Activated T-cell treated with anti-CD3 and anti-CD28 coated beads for 1 hour (primary cell): ENCODE results near the gene ANAPC13.

Experiments
- DNase-seq: peaks from one replicate; pipeline ENCODE4 v3.0.0-alpha.2; 2020; ENCODE audit warnings: low read depth

Gene ANAPC13

GRCh38 chr3:134485718-134486576 is at the start of gene ANAPC13, which contains the start of gene CEP63:
Gene ANAPC13 (minus strand): TSS chr3:134485985. CDS start chr3:134482904, 3,081 bp downstream.
Gene CEP63 (plus strand): TSS chr3:134486057. CDS start chr3:134495321, 9,264 bp downstream.
- peak; percentile 80 for DNase-seq

- DNase-seq: no peak
Observed at GRCh38 chr3:134535186-134535970, 49.6 kb upstream of the ANAPC13 start.

GRCh38 chr3:134533493-134533892 is 47.7 kb upstream of the ANAPC13 start:
- no peak for DNase-seq

GRCh38 chr3:134527538-134528186 is 41.9 kb upstream of the ANAPC13 start:
- DNase-seq: no peak

GRCh38 chr3:134527037-134527436 is 41.3 kb upstream of the ANAPC13 start:
- no peak for DNase-seq

- DNase-seq: no peak
Observed at GRCh38 chr3:134526319-134526718, 40.5 kb upstream of the ANAPC13 start.

- DNase-seq: no peak
Observed at GRCh38 chr3:134525293-134525692, 39.5 kb upstream of the ANAPC13 start.

- DNase-seq: no peak
Observed at GRCh38 chr3:134522541-134522940, 36.8 kb upstream of the ANAPC13 start.

GRCh38 chr3:134517791-134518190 is 32.0 kb upstream of the ANAPC13 start:
- DNase-seq: no peak

- no peak for DNase-seq
Observed at GRCh38 chr3:134516905-134517304, 31.1 kb upstream of the ANAPC13 start.

GRCh38 chr3:134511500-134511899 is 25.7 kb upstream of the ANAPC13 start:
- no peak for DNase-seq

GRCh38 chr3:134505485-134505884 is 19.7 kb upstream of the ANAPC13 start:
- DNase-seq: no peak

- DNase-seq: no peak
Observed at GRCh38 chr3:134504132-134504531, 18.3 kb upstream of the ANAPC13 start.

- DNase-seq: no peak
Observed at GRCh38 chr3:134503266-134503665, 17.5 kb upstream of the ANAPC13 start.

GRCh38 chr3:134496471-134497071 is 10.8 kb upstream of the ANAPC13 start:
- no peak for DNase-seq

- no peak for DNase-seq
Observed at GRCh38 chr3:134495980-134496379, 10.2 kb upstream of the ANAPC13 start.

GRCh38 chr3:134494495-134494894 is 8.7 kb upstream of the ANAPC13 start:
- no peak for DNase-seq

GRCh38 chr3:134487406-134487805 is 1.6 kb upstream of the ANAPC13 start:
- DNase-seq: no peak

GRCh38 chr3:134486577-134487041 is 824 bp upstream of the ANAPC13 start:
- peak; percentile 10 for DNase-seq

GRCh38 chr3:134485075-134485717 is 589 bp downstream of the ANAPC13 start:
- DNase-seq: peak; percentile 88

- DNase-seq: no peak
Observed at GRCh38 chr3:134483195-134483900, 2.4 kb downstream of the ANAPC13 start.
